Spleen (tissue), 7 donors: ENCODE data around the gene SLC4A11.

Experiments
- POLR2A ChIP-seq, 3 donors: fragments of 450-650 bp; IDR thresholded peaks; one replicate each; pipeline ENCODE4 v1.5.1; 2017; ENCODE audit warnings: antibody characterized with exemption in 3 of 3, mild to moderate bottlenecking in 1 of 3
- TF ChIP-seq, protein P1 (sequence below), 11 experiments: fragments of 200-600 bp in 7 of 11; fragments of 450-650 bp in 4 of 11; sonication (generic) in 4 of 11; IDR thresholded peaks in 8 of 11; conservative IDR thresholded peaks in 3 of 11; 1 replicate in 7 of 11; 2 replicates in 4 of 11; pipeline versions ENCODE4 v1.4.0 to v1.8.0; 2016 to 2021; ENCODE audit warnings: antibody characterized with exemption in 11 of 11, inconsistent platforms in 4 of 11, mild to moderate bottlenecking in 1 of 11
- donor health status: DM: no; HTN: no; CAD: no; lungs with moderate emphysema.
- donor health status: DM: no; HTN: no; CAD: no.
- donor health status: DM: no; HTN: no; CAD: no.

DNA sequence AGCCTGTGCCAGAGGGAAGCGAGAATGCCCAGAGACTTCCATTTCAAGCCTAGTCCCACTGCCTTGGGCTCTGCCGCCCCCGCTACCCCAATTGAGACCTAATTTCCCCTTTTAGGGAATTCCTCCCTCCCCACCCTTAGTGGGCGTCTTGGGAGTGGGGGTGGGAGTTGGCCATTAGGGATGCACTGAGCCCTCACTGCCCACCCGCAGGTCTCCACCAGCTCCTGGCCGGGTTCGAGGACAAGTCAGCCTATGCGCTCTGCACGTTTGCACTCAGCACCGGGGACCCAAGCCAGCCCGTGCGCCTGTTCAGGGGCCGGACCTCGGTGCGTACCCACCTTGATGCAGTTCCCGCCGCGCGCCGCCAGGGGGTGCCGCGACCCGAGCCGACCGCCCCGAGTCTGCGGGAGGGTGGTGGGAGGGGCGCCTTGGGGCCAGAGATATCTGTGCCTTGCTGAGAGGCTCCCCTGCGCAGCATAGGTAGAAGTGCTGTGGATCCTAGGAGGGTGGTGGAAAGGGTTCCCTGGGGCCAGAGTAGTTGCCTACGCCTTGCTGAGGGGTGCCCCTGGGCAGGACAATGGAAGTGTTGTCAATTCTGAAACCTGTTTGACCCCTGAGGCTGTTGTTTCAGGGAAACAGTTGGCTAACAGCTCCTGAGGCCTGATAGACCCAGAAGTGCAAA lies 20.5 kb downstream of the SLC4A11 start:
- TF ChIP-seq, protein P1, sequence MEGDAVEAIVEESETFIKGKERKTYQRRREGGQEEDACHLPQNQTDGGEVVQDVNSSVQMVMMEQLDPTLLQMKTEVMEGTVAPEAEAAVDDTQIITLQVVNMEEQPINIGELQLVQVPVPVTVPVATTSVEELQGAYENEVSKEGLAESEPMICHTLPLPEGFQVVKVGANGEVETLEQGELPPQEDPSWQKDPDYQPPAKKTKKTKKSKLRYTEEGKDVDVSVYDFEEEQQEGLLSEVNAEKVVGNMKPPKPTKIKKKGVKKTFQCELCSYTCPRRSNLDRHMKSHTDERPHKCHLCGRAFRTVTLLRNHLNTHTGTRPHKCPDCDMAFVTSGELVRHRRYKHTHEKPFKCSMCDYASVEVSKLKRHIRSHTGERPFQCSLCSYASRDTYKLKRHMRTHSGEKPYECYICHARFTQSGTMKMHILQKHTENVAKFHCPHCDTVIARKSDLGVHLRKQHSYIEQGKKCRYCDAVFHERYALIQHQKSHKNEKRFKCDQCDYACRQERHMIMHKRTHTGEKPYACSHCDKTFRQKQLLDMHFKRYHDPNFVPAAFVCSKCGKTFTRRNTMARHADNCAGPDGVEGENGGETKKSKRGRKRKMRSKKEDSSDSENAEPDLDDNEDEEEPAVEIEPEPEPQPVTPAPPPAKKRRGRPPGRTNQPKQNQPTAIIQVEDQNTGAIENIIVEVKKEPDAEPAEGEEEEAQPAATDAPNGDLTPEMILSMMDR (IDR thresholded peaks at IDR 0.05 in 8 of 11, conservative IDR thresholded peaks at IDR 0.05 in 3 of 11), result peak; percentile 68 to 98 (median 90)
- TF ChIP-seq POLR2A (IDR thresholded peaks at IDR 0.05), result no peak
